Keratinocyte (primary cell): ENCODE data around the gene GPRC5B.

Experiments used
- EZH2 ChIP-seq: IDR thresholded peaks from one replicate; pipeline ENCODE4 v1.6.1; 2012; ENCODE audit warnings: inconsistent platforms, mild to moderate bottlenecking, low read length, moderate library complexity
- TF ChIP-seq, protein P1 (sequence below), 3 experiments: IDR thresholded peaks in 1 of 3; conservative IDR thresholded peaks in 1 of 3; optimal IDR thresholded peaks in 1 of 3; 2 replicates in 2 of 3; 3 replicates in 1 of 3; pipeline versions ENCODE3 to v1.5.1; 2011; ENCODE audit warnings: low read length in 3 of 3, mild to moderate bottlenecking in 3 of 3, moderate library complexity in 2 of 3, control low read depth in 1 of 3, inconsistent platforms in 1 of 3; ENCODE audit not compliant: insufficient read depth in 2 of 3; ENCODE audit errors: extremely low read depth in 1 of 3

DNA sequence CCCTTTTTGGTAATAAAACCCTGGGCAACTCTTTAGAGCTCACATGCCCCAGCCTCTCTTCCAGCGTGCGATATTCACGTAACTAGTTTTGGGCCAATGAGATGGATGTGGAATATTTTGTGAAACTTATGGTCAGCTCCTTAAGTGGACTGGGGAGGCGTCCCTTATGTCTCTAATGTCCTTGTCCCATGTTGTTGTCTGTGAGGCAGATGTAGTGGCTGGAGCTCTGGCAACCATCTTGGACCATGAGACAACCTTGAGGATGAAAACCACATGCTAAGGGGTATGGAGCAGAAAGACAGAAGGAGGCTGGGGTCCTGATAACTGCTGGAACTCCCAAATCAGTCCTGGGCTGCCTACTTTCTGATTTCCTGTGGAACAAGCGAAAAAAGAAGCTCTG lies 31.4 kb upstream of the GPRC5B start:
- TF ChIP-seq, protein P1, sequence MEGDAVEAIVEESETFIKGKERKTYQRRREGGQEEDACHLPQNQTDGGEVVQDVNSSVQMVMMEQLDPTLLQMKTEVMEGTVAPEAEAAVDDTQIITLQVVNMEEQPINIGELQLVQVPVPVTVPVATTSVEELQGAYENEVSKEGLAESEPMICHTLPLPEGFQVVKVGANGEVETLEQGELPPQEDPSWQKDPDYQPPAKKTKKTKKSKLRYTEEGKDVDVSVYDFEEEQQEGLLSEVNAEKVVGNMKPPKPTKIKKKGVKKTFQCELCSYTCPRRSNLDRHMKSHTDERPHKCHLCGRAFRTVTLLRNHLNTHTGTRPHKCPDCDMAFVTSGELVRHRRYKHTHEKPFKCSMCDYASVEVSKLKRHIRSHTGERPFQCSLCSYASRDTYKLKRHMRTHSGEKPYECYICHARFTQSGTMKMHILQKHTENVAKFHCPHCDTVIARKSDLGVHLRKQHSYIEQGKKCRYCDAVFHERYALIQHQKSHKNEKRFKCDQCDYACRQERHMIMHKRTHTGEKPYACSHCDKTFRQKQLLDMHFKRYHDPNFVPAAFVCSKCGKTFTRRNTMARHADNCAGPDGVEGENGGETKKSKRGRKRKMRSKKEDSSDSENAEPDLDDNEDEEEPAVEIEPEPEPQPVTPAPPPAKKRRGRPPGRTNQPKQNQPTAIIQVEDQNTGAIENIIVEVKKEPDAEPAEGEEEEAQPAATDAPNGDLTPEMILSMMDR (optimal IDR thresholded peaks at IDR 0.05 in 1 of 3, IDR thresholded peaks at IDR 0.05 in 1 of 3, conservative IDR thresholded peaks at IDR 0.05 in 1 of 3; ENCODE audit: extremely low read depth in 1 of 3, insufficient read depth in 2 of 3, low read length in 3 of 3): no peak
- TF ChIP-seq EZH2: no peak
